22Rv1 (cell line): ENCODE results near the gene ANKRD33B.
"Not testable (repeated sequence)": the region's sequence is repeated elsewhere in the genome, so short reads cannot be mapped to it uniquely, and the experiment has no call there.

Experiments
- H3K27ac ChIP-seq: fragments of 450-650 bp; 2 replicates; pipeline ENCODE4 v1.5.1; 2017
- CTCF ChIP-seq: fragments of 450-650 bp; IDR thresholded peaks from 2 replicates; pipeline ENCODE4 v1.5.1; 2017; ENCODE audit warnings: mild to moderate bottlenecking
- ZFX ChIP-seq: fragments of 450-650 bp; IDR thresholded peaks from 2 replicates; pipeline ENCODE4 v1.6.1; 2017; ENCODE audit warnings: antibody characterized with exemption, borderline replicate concordance

Gene ANKRD33B

GRCh38 chr5:10567781-10568321 lies 4.0 kb downstream of the ANKRD33B start:
- TF ChIP-seq ZFX = no peak
- no peak for TF ChIP-seq CTCF
- H3K27ac ChIP-seq = no peak overlapping the region

GRCh38 chr5:10570540-10570939 lies 6.7 kb downstream of the ANKRD33B start:
- not testable (repeated sequence) for H3K27ac ChIP-seq

- no peak overlapping the region for H3K27ac ChIP-seq
- TF ChIP-seq ZFX (no peak), CTCF (no peak)
Measured at GRCh38 chr5:10572451-10572850, 8.6 kb downstream of the ANKRD33B start.

GRCh38 chr5:10573487-10574145 lies 9.7 kb downstream of the ANKRD33B start:
- no peak for TF ChIP-seq ZFX
- TF ChIP-seq CTCF = no peak
- no peak overlapping the region for H3K27ac ChIP-seq

GRCh38 chr5:10574879-10575278 lies 11.0 kb downstream of the ANKRD33B start:
- not testable (repeated sequence) for H3K27ac ChIP-seq

- no peak overlapping the region for H3K27ac ChIP-seq
- TF ChIP-seq ZFX (no peak), CTCF (no peak)
Measured at GRCh38 chr5:10576121-10576789, 12.4 kb downstream of the ANKRD33B start.

GRCh38 chr5:10576790-10577189 lies 12.9 kb downstream of the ANKRD33B start:
- H3K27ac ChIP-seq = no peak overlapping the region
- TF ChIP-seq CTCF (no peak), ZFX (no peak)

- H3K27ac ChIP-seq = no peak overlapping the region
- TF ChIP-seq CTCF (no peak), ZFX (no peak)
Measured at GRCh38 chr5:10577371-10578292, 13.8 kb downstream of the ANKRD33B start.
